ENCODE results near the gene RHBDL1. TPM values are rescaled to one million over a fixed set of nuclear protein-coding genes. Genes with fewer than 3 reads are reported as not detected.
A peak's percentile ranks its signal among the peaks of the same experiment; 100 is the strongest.
"Not testable (repeated sequence)": the region's sequence is repeated elsewhere in the genome, so short reads cannot be mapped to it uniquely, and the experiment has no call there.

RHBDL1 gene
- total RNA-seq, 1 donor from 2014 or later, result 2.3 TPM

GRCh38 chr16:705431-706188 is 30.1 kb downstream of the RHBDL1 start, which contains the start of gene FBXL16:
FBXL16 (minus strand) TSS chr16:705801; CDS start chr16:697405, 8,396 bp downstream.
- no peak for DNase-seq (ENCODE audit: low spot score)

- DNase-seq (ENCODE audit: low spot score), result no peak
Observed at GRCh38 chr16:706189-707061, 31.0 kb downstream of the RHBDL1 start.

DNA sequence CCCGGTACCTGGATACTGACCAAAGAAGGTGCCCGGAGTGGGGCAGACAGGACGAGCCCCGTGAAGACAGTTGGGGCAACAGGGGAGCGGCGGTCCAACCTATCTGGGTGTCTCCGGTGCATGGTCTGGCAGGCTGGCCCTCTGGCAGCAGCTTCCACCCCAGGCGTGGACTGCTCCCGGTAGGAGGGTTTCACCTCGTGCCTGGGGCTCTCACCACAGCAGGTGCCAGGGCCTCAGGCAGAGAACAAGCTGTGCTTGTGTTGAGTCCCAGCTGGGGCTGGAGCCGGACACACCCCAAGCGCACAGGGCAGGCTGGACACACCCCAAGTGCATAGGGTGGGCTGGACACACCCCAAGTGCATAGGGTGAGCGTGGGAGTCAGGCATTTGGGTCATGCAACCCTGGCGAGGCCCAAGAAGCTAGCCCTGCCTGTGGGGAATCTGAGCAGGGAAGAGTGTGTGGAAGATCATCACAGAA is 31.6 kb downstream of the RHBDL1 start:
- DNase-seq (ENCODE audit: low spot score), result no peak

- DNase-seq (ENCODE audit: low spot score), result no peak
Observed at GRCh38 chr16:708019-708418, 32.5 kb downstream of the RHBDL1 start.

DNA sequence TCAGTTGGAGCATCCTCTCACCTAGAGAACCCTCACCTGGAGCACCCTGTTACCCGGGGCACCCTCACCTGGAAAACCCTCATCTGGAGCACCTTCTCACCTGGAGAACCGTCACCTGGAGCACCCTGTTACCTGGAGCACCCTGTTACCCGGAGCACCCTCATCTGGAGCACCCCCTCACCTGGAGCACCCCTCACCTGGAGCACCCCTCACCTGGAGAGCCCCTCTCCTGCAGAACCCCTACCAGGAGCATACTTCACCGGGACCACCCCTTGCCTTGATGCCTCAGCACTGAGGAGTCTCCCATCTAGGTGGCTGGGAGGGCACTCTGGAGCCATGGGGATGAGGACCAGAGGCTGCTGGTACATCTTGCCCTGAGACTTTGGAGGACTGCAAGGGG is 33.5 kb downstream of the RHBDL1 start:
- DNase-seq (ENCODE audit: low spot score), result no peak

DNA sequence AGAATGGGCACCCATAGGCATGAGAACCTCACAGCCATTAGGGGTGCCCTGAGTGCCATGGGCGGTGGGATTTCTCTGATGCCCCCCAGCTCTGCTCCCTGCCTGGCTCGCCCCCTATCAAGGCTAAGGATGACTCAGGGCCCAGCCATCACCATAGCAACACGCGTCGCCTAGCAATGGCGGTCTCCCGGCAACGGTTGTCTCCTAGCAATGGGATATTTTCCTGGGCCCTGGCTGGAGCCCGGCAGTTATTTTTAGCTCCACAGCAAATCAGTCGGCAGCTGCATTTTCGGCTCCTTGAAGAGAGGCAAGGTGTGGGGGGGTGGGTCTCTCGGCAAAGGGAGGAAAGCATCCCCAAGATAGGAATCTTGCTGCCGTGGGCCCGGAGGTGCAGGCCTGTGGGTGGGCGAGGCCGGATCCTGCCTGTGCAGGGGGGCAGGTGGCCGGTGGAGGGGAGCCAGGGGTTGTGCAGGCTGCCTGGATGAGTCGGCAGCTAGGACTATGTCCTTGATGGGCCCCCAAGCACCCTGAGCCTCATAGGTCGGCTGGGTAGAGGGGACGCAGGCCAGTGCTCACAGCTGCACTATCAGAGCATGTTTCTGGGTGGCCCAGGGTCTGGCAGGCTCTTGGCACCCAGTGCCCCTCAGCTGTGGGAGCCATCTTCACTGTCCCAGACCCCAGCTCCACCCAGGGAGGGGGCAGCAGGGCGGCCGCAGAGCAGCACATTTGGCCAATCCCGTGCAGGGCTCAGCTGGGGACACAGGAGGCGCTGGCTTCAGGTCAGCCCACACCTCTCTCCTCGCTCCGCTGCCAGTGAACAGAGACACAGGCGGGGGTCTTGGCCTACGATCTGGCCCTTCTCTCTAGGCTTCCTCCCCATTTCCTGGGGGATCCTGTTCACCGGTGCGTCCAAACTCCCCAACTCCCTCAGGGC is 34.4 kb downstream of the RHBDL1 start:
- DNase-seq (ENCODE audit: low spot score), result no peak

DNA sequence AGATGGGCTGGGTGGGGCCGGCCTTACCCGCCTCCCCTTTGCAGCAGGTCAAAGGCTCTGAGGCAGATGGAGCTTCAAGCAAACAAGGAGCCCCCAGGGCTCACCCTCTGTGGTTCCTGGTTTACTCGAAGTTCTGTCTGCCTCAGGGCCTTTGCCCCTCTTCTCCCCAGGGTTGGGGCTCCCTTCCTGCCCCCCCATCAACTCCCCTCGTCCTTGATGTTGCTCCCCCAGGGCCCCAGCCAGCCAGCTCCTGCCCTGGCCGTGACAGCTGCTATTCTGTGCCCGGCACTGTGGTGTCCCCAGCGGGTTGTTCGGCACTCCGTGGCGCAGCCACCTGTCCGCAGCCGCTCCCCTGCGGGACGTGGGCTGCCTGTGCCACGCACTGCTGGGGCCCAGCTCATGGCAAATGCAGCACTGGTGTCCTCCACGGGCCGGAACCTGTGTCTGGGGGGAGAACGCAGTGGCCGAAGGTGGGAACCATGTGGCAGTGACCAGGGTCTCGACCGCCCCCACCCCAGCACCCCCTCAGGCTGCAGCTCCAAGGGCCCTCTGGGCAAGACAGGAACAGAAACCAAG is 35.1 kb downstream of the RHBDL1 start:
- DNase-seq (ENCODE audit: low spot score), result no peak

DNA sequence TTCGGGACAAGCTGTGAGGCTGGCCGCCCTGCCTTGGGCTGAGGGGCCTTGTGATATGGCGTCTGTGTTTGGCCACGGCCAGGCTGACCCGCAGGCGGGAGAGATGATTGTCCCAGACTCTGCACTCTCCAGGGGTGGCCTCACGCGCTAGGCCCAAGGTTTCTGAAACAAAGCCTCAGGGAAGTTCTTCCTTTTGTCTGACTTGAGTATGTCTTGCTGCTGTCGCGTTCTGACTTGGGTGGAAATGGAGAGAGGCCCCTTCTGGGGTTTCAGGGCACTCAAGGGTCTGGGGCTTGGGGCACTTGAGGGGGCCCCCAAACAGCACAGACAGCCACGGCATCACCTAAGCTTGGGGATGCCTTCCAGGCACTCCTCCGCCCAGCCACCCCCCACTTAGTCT is 35.6 kb downstream of the RHBDL1 start:
- DNase-seq (ENCODE audit: low spot score), result no peak

GRCh38 chr16:711548-712320 is 36.3 kb downstream of the RHBDL1 start:
- no peak for DNase-seq (ENCODE audit: low spot score)

GRCh38 chr16:712740-713250 is 37.3 kb downstream of the RHBDL1 start:
- DNase-seq (ENCODE audit: low spot score), result not testable (repeated sequence)

GRCh38 chr16:714079-714478 is 38.6 kb downstream of the RHBDL1 start:
- no peak for DNase-seq (ENCODE audit: low spot score)

- peak; percentile 90 for DNase-seq (ENCODE audit: low spot score)
Observed at GRCh38 chr16:714558-715476, 39.3 kb downstream of the RHBDL1 start, which contains the start of gene METRN. METRN (plus strand) TSS chr16:715118; CDS start chr16:715290, 172 bp downstream.

DNA sequence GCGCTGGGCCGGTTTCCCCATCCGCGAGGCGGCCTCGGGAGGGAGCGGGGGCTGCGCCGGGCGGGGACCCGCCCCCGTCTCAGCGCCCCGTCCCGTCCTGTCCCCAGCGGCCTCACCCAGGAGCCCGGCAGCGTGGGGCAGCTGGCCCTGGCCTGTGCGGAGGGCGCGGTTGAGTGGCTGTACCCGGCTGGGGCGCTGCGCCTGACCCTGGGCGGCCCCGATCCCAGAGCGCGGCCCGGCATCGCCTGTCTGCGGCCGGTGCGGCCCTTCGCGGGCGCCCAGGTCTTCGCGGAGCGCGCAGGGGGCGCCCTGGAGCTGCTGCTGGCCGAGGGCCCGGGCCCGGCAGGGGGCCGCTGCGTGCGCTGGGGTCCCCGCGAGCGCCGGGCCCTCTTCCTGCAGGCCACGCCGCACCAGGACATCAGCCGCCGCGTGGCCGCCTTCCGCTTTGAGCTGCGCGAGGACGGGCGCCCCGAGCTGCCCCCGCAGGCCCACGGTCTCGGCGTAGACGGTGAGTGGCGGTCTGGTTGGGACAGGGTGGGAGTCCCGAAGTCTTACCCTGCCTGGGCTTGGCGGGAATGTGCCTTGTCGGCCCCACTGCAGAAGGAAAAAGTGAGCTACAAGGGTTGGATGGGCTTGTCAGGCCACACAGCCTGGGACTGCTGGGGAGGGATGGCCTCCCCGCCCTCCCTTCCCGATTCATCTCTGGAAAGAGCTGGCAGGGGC is 40.2 kb downstream of the RHBDL1 start:
- DNase-seq (ENCODE audit: low spot score), result no peak

GRCh38 chr16:716200-716568 is 40.7 kb downstream of the RHBDL1 start:
- DNase-seq (ENCODE audit: low spot score), result no peak

DNA sequence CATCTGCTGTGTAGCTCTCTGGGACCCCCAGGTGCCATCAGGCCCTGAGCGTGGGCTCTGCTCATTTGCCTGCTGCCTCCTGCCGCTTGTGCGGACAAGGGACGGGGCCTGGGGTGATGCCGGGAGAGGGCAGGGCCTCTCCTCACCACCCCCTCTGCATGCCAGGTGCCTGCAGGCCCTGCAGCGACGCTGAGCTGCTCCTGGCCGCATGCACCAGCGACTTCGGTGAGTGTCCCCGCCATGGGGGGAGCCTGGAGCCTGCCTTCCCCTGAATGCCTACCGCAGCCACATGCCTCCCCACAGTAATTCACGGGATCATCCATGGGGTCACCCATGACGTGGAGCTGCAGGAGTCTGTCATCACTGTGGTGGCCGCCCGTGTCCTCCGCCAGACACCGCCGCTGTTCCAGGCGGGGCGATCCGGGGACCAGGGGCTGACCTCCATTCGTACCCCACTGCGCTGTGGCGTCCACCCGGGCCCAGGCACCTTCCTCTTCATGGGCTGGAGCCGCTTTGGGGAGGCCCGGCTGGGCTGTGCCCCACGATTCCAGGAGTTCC is 41.4 kb downstream of the RHBDL1 start:
- no peak for DNase-seq (ENCODE audit: low spot score)

DNA sequence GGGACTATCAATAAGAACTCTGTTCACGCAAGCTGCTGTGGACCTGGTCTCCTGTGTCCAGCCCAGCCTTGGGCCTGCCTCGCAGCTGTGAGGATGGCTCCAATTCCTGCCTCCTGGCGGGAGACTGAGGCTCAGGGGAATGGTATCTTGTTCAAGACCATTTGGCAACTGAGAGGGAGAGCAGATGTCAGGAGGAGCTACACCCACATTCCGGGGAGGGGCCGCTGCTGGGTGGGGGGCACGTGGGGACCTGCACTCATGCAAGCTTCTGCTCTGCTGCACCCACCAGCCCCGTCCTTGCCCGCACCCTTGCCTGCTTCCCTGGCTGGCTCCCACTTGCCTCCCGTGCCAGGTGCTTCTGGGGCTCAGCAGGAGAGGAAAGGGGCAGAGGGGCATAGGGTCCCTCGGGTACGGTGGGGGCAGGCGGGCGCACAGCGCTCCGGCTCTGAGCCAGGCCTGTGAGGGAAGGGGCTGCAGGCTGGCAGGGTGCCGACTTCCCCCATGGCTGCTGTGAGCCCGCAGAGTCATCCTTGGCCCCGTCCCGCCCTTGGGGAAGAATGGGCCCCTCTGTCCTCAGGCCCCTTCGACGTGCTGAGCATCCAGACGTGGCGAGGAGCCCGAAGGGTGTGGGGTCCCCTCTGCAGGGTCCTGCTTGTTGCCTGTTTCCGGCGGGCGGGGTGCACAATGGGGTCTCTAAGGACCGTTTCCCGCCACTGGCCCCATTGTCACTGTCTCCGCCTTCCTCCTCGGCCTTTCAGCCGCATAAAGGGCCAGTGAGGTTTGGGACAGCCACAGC is 42.2 kb downstream of the RHBDL1 start:
- DNase-seq (ENCODE audit: low spot score), result no peak

DNA sequence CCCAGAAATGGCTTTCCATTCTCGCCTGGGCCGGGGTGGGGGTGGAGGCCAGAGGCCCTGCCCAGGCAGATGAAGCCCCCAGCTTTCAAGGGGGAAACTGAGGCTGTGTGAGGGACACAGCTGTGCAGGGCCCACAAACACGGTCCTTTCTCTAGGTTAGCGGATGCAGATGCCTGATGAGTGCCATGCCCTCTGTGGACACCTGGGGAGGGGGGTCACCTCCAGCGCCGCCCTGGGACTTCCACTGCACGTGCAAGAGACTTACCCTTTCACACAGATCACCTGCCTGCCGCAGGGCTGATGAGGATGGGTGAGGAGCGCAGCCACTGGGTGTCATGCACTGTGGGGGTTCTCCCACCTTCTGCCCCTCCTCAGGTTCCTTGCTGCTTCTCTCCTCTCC is 42.9 kb downstream of the RHBDL1 start:
- DNase-seq (ENCODE audit: low spot score), result no peak
